WTC11 (cell line): Measurements from ENCODE around the gene ZDHHC14. TPM values are rescaled to one million over a fixed set of nuclear protein-coding genes. Genes with fewer than 3 reads are reported as not detected.

Source experiments
- ATAC-seq: fragments of 200-7000 bp; cut with Tn5 transposase; 2 replicates; pipeline ENCODE4 v1.10.0; 2021; ENCODE audit warnings: mild to moderate bottlenecking, moderate library complexity
- CTCF ChIA-PET: fragments of 300-600 bp; sonication (Branson Sonifier 250); formaldehyde crosslinking; loops from one replicate; lab custom pipeline; 2021; ENCODE audit warnings: antibody characterized with exemption; lab: Charles Lee
- POLR2A ChIA-PET: fragments of 350-600 bp; sonication (Branson Sonifier 250); formaldehyde crosslinking; loops from one replicate; lab custom pipeline; 2021; ENCODE audit warnings: antibody characterized with exemption; lab: Charles Lee
- DNase-seq: peaks from one replicate; pipeline ENCODE4 v3.0.0; 2021; ENCODE audit warnings: low spot score
- H3K27ac Mint-ChIP-seq: 2 replicates; pipeline ENCODE4 v1.8.0; 2021; ENCODE audit warnings: mixed read lengths
- H3K27me3 Mint-ChIP-seq: 2 replicates; pipeline ENCODE4 v1.8.0; 2021; ENCODE audit warnings: low read depth, mild to moderate bottlenecking, moderate library complexity, mixed read lengths
- H3K36me3 Mint-ChIP-seq: 2 replicates; pipeline ENCODE4 v1.8.0; 2021; ENCODE audit warnings: mixed read lengths
- H3K4me1 Mint-ChIP-seq: 2 replicates; pipeline ENCODE4 v1.8.0; 2022; ENCODE audit warnings: mixed read lengths
- H3K4me3 Mint-ChIP-seq: 2 replicates; pipeline ENCODE4 v1.8.0; 2021; ENCODE audit warnings: mild to moderate bottlenecking, moderate library complexity, mixed read lengths
- H3K9me3 Mint-ChIP-seq: 2 replicates; pipeline ENCODE4 v1.8.0; 2021; ENCODE audit warnings: mixed read lengths
- AR ChIP-seq: fragments of 250-450 bp; sonication (Bioruptor Pico); IDR thresholded peaks from 2 replicates; pipeline ENCODE4 v1.9.0; 2021; ENCODE audit warnings: mild to moderate bottlenecking
- CREM ChIP-seq: sonication (generic); formaldehyde crosslinking; IDR thresholded peaks from 2 replicates; pipeline ENCODE4 v1.8.1; 2022; ENCODE audit warnings: mild to moderate bottlenecking, missing genetic modification reagents, moderate library complexity
- FOXK1 ChIP-seq: sonication (generic); formaldehyde crosslinking; IDR thresholded peaks from 2 replicates; pipeline ENCODE4 v1.8.0; 2022; ENCODE audit warnings: mild to moderate bottlenecking, moderate library complexity, missing genetic modification reagents
- FOXP1 ChIP-seq: sonication (generic); formaldehyde crosslinking; IDR thresholded peaks from 2 replicates; pipeline ENCODE4 v1.8.0; 2022; ENCODE audit warnings: missing genetic modification reagents, mild to moderate bottlenecking, moderate library complexity, borderline replicate concordance
- JAZF1 ChIP-seq: fragments of 250-450 bp; sonication (Bioruptor Pico); IDR thresholded peaks from 2 replicates; pipeline ENCODE4 v1.9.0; 2021; ENCODE audit warnings: moderate library complexity, mild to moderate bottlenecking, inconsistent platforms
- KAT7 ChIP-seq: sonication (generic); formaldehyde crosslinking; IDR thresholded peaks from 2 replicates; pipeline ENCODE4 v1.8.1; 2023; ENCODE audit warnings: missing genetic modification reagents, mild to moderate bottlenecking, borderline replicate concordance
- NFATC4 ChIP-seq: fragments of 250-450 bp; sonication (Bioruptor Pico); IDR thresholded peaks from 2 replicates; pipeline ENCODE4 v1.9.0; 2021; ENCODE audit warnings: mild to moderate bottlenecking
- NR1H2 ChIP-seq: sonication (generic); formaldehyde crosslinking; IDR thresholded peaks from 2 replicates; pipeline ENCODE4 v1.9.0; 2021; ENCODE audit warnings: mild to moderate bottlenecking, moderate library complexity, missing genetic modification reagents
- TEAD1 ChIP-seq: sonication (generic); formaldehyde crosslinking; IDR thresholded peaks from 2 replicates; pipeline ENCODE4 v1.8.0; 2022; ENCODE audit warnings: mild to moderate bottlenecking, missing genetic modification reagents
- ZNF121 ChIP-seq: sonication (generic); formaldehyde crosslinking; IDR thresholded peaks from 2 replicates; pipeline ENCODE4 v1.8.0; 2023; ENCODE audit warnings: missing genetic modification reagents
- ZNF138 ChIP-seq: sonication (generic); formaldehyde crosslinking; conservative IDR thresholded peaks from 2 replicates; pipeline ENCODE4 v1.8.1; 2022; ENCODE audit warnings: mild to moderate bottlenecking, moderate library complexity, missing genetic modification reagents
- ZNF317 ChIP-seq: sonication (generic); formaldehyde crosslinking; IDR thresholded peaks from 2 replicates; pipeline ENCODE4 v1.8.1; 2023; ENCODE audit warnings: low read depth, mild to moderate bottlenecking, moderate library complexity, missing genetic modification reagents, borderline replicate concordance
- total RNA-seq: library from RNA; stranded (reverse); gene quantifications from 3 replicates; pipeline ENCODE4 v1.2.3, GENCODE V29; 2021
- TF ChIP-seq, protein P1 (sequence below): sonication (generic); formaldehyde crosslinking; IDR thresholded peaks from 2 replicates; pipeline ENCODE4 v1.8.0; 2022; ENCODE audit warnings: mild to moderate bottlenecking, missing genetic modification reagents
- TF ChIP-seq, protein P2 (sequence below): sonication (generic); formaldehyde crosslinking; IDR thresholded peaks from 2 replicates; pipeline ENCODE4 v1.8.1; 2023; ENCODE audit warnings: mild to moderate bottlenecking, moderate library complexity, missing genetic modification reagents
- TF ChIP-seq, protein P3 (sequence below): sonication (generic); formaldehyde crosslinking; IDR thresholded peaks from 2 replicates; pipeline ENCODE4 v1.8.1; 2022; ENCODE audit warnings: mild to moderate bottlenecking, moderate library complexity, missing genetic modification reagents
- TF ChIP-seq, protein P4 (sequence below): fragments of 250-450 bp; sonication (Bioruptor Pico); IDR thresholded peaks from 2 replicates; pipeline ENCODE4 v1.9.0; 2021; ENCODE audit warnings: moderate library complexity, mild to moderate bottlenecking, inconsistent platforms, borderline replicate concordance
- TF ChIP-seq, protein P5 (sequence below): sonication (generic); formaldehyde crosslinking; IDR thresholded peaks from 2 replicates; pipeline ENCODE4 v1.8.0; 2022; ENCODE audit warnings: missing genetic modification reagents

ZDHHC14 gene
- total RNA-seq, 1 experiment from 2014 or later = 6.6 TPM

DNA sequence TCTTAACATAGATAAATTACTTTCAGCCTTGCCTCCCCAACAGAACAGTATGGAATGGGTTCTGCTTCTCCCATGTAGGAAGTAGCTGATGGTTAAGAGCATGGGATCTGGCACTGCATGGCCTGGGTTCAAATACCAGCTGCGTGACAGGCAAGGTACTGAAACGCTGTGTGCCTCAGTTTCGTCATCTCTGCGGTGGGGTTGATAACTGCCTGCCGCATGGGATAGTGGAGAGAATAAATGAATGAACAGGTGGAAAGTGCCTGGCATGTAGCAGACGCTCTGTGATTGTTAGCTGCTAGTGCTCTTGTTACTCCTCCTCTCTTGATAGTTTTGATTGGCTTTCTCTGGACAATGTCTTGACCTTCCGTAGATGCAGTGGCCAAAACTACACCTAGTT is 213.3 kb downstream of the ZDHHC14 start (continued):
- TF ChIP-seq CREM (CRISPR knock-in tag) (no peak), TEAD1 (CRISPR knock-in tag) (no peak), ZNF121 (no peak)

GRCh38 chr6:157595768-157596167 is 214.8 kb downstream of the ZDHHC14 start:
- Mint-ChIP-seq H3K4me1 (peaks cover 17% of the 10 kb centered on the region), H3K4me3 (no peak overlapping the region), H3K27ac (no peak overlapping the region), H3K36me3 (peaks cover 15% of the 10 kb centered on the region), H3K9me3 (peaks cover 11% of the 10 kb centered on the region), H3K27me3 (no peaks in the 10 kb centered on the region)
- no peak for ATAC-seq
- no peak for DNase-seq
- POLR2A ChIA-PET = no interaction called here
- CTCF ChIA-PET = interaction anchor here (0.7 to 1.2 kb wide), 3 partner anchors 25 to 281 kb away, joined by 3 to 4 read pairs (median 3); no protein-coding TSS in a partner anchor
- TF ChIP-seq NFATC4 (CRISPR knock-in tag) (no peak), ZNF317 (no peak)
- TF ChIP-seq, all 79 proteins: peak for 0

- CTCF ChIA-PET = interaction anchor here (1.1 to 1.4 kb wide), 2 partner anchors 183 to 282 kb away, joined by 3 to 9 read pairs; no protein-coding TSS in a partner anchor
Measured at GRCh38 chr6:157596461-157596860, 215.5 kb downstream of the ZDHHC14 start.

More at GRCh38 chr6:157596461-157596860, 215.5 kb downstream of the ZDHHC14 start:
- TF ChIP-seq AR (CRISPR knock-in tag) = no peak
- no peak for TF ChIP-seq ZNF138
- TF ChIP-seq, protein P1, sequence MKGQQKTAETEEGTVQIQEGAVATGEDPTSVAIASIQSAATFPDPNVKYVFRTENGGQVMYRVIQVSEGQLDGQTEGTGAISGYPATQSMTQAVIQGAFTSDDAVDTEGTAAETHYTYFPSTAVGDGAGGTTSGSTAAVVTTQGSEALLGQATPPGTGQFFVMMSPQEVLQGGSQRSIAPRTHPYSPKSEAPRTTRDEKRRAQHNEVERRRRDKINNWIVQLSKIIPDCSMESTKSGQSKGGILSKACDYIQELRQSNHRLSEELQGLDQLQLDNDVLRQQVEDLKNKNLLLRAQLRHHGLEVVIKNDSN (CRISPR knock-in tag) = no peak
- TF ChIP-seq, protein P2, sequence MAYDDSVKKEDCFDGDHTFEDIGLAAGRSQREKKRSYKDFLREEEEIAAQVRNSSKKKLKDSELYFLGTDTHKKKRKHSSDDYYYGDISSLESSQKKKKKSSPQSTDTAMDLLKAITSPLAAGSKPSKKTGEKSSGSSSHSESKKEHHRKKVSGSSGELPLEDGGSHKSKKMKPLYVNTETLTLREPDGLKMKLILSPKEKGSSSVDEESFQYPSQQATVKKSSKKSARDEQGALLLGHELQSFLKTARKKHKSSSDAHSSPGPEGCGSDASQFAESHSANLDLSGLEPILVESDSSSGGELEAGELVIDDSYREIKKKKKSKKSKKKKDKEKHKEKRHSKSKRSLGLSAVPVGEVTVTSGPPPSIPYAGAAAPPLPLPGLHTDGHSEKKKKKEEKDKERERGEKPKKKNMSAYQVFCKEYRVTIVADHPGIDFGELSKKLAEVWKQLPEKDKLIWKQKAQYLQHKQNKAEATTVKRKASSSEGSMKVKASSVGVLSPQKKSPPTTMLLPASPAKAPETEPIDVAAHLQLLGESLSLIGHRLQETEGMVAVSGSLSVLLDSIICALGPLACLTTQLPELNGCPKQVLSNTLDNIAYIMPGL (CRISPR knock-in tag) = no peak
- TF ChIP-seq NR1H2 = no peak
- TF ChIP-seq KAT7 (CRISPR knock-in tag) = no peak
- TF ChIP-seq, protein P3, sequence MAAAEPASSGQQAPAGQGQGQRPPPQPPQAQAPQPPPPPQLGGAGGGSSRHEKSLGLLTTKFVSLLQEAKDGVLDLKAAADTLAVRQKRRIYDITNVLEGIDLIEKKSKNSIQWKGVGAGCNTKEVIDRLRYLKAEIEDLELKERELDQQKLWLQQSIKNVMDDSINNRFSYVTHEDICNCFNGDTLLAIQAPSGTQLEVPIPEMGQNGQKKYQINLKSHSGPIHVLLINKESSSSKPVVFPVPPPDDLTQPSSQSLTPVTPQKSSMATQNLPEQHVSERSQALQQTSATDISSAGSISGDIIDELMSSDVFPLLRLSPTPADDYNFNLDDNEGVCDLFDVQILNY = no peak
- TF ChIP-seq, protein P4, sequence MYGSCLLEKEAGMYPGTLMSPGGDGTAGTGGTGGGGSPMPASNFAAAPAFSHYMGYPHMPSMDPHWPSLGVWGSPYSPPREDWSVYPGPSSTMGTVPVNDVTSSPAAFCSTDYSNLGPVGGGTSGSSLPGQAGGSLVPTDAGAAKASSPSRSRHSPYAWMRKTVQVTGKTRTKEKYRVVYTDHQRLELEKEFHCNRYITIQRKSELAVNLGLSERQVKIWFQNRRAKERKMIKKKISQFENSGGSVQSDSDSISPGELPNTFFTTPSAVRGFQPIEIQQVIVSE = no peak
- TF ChIP-seq JAZF1 (CRISPR knock-in tag) = no peak
- TF ChIP-seq, protein P5, sequence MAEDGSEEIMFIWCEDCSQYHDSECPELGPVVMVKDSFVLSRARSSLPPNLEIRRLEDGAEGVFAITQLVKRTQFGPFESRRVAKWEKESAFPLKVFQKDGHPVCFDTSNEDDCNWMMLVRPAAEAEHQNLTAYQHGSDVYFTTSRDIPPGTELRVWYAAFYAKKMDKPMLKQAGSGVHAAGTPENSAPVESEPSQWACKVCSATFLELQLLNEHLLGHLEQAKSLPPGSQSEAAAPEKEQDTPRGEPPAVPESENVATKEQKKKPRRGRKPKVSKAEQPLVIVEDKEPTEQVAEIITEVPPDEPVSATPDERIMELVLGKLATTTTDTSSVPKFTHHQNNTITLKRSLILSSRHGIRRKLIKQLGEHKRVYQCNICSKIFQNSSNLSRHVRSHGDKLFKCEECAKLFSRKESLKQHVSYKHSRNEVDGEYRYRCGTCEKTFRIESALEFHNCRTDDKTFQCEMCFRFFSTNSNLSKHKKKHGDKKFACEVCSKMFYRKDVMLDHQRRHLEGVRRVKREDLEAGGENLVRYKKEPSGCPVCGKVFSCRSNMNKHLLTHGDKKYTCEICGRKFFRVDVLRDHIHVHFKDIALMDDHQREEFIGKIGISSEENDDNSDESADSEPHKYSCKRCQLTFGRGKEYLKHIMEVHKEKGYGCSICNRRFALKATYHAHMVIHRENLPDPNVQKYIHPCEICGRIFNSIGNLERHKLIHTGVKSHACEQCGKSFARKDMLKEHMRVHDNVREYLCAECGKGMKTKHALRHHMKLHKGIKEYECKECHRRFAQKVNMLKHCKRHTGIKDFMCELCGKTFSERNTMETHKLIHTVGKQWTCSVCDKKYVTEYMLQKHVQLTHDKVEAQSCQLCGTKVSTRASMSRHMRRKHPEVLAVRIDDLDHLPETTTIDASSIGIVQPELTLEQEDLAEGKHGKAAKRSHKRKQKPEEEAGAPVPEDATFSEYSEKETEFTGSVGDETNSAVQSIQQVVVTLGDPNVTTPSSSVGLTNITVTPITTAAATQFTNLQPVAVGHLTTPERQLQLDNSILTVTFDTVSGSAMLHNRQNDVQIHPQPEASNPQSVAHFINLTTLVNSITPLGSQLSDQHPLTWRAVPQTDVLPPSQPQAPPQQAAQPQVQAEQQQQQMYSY = no peak
- TF ChIP-seq FOXK1 (CRISPR knock-in tag) = no peak
- TF ChIP-seq FOXP1 (CRISPR knock-in tag) = no peak
- Mint-ChIP-seq H3K27ac (no peak overlapping the region), H3K36me3 (peaks cover 8% of the 10 kb centered on the region), H3K4me1 (peaks cover 17% of the 10 kb centered on the region), H3K27me3 (no peaks in the 10 kb centered on the region), H3K9me3 (peaks cover 4% of the 10 kb centered on the region), H3K4me3 (no peak overlapping the region)
- POLR2A ChIA-PET = no interaction called here
- DNase-seq = no peak
- ATAC-seq = no peak
